ENCODE data around the gene ARRB1. TPM values are rescaled to one million over a fixed set of nuclear protein-coding genes. Genes with fewer than 3 reads are reported as not detected.

The ARRB1 gene
- total and polyA plus RNA-seq, 4 experiments from 2014 or later = 6.6 to 47.5 (median 26.4) TPM

DNA sequence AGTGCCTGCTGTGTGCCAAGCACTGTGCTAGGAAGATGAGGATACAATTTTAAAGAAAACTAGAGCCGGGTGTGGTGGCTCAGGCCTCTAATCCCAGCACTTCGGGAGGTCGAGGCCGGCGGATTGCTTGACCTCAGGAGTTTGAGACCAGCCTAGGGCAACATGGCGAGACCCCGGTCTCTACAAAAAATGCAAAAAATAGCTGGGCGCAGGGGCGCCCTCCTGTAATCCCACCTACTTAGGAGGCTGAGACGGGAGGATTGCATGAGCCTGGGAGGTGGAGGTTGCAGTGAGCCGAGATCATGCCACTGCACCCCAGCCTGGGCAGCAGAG is 102.6 kb downstream of the ARRB1 start:
- ChIA-PET CTCF (ENCODE audit: partially characterized antibody) (interaction anchor here (0.8 to 17.1 kb wide), 26 partner anchors 9 to 546 kb away, joined by 3 to 567 read pairs (median 4); partner anchors contain the start of gene TPBGL), POLR2A (ENCODE audit: partially characterized antibody) (interaction anchor here (0.6 to 2.9 kb wide), 6 partner anchors 25 to 227 kb away, joined by 3 to 17 read pairs (median 3); no protein-coding TSS in a partner anchor)
- Mint-ChIP-seq H3K4me3 (no peak overlapping the region), H3K27me3 (peaks cover 10 to 14% of the 10 kb centered on the region in 2 donors), H3K27ac (no peak overlapping the region), H3K9me3 (no peaks in the 10 kb centered on the region), H3K4me1 (peaks cover 0 to 3% (median 1%) of the 10 kb centered on the region in 4 donors), H3K36me3 (no peaks in the 10 kb centered on the region)
- H3K4me1 ChIP-seq (ENCODE audit: insufficient read depth, low read length) = no peaks in the 10 kb centered on the region
- H3K4me3 ChIP-seq (ENCODE audit: low read length in 2 of 2) = no peak overlapping the region
- no peaks in the 10 kb centered on the region for H3K36me3 ChIP-seq (ENCODE audit: insufficient read depth, low read length)
- H3K9me3 ChIP-seq (ENCODE audit: control insufficient read depth in 1 of 2, low read length in 2 of 2) = no peaks in the 10 kb centered on the region
- H3K27me3 ChIP-seq (ENCODE audit: insufficient read depth, low read length) = no peaks in the 10 kb centered on the region
- intact Hi-C loops (cut with micrococcal nuclease) = loop anchor here (1.0 to 2.0 kb wide), 3 partner anchors 44 to 320 kb away; no protein-coding TSS in a partner anchor
- no peak for DNase-seq
- H3K27ac ChIP-seq (ENCODE audit: low read depth, low read length) = no peak overlapping the region

DNA sequence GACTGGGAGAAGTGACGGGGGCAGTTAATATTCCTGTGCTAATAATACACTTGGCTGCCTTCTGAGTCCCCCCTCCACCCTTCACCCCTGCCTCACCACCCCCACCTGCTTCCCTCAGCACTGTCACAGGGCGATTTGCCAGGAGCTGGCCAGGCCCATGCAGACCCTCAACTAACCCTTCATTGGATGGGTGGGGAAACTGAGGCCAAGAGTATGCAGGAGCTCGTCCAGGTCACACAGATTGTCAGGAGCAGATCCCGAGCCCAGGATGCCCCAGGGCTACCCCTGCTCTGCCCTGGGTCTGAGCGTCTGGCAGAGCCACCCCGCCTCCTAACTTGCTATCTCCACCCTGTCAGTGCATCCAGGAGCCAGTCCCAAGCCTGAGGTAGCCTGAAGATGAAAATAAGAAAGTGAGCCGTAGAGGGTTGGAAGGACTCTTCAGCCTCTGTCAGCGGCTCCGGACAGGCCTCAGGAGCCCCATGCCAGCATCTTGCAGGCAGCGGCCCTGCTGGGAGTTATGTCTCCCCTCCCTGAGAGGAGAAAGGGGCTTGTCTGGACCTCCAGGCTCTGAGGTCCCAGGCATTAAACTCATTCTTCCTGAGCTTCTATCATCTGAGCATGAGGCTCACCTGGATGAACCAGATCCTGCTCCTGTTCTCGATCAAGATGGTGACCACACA is 104.7 kb downstream of the ARRB1 start:
- Histone ChIP-seq H3K27ac (ENCODE audit: low read depth, low read length) (no peak overlapping the region), H3K36me3 (ENCODE audit: insufficient read depth, low read length) (no peaks in the 10 kb centered on the region), H3K4me1 (ENCODE audit: insufficient read depth, low read length) (peaks cover 4% of the 10 kb centered on the region), H3K4me3 (ENCODE audit: low read length in 2 of 2) (no peak overlapping the region), H3K27me3 (ENCODE audit: insufficient read depth, low read length) (peaks cover 5% of the 10 kb centered on the region), H3K9me3 (ENCODE audit: control insufficient read depth in 1 of 2, low read length in 2 of 2) (no peaks in the 10 kb centered on the region)
- DNase-seq = no peak
- ChIA-PET POLR2A (ENCODE audit: partially characterized antibody) (interaction anchor here (2.9 kb wide), 1 partner anchor 106 kb away, joined by 17 read pairs; no protein-coding TSS in a partner anchor), CTCF (ENCODE audit: partially characterized antibody) (interaction anchor here (0.7 to 17.1 kb wide), 6 partner anchors 8 to 321 kb away, joined by 3 to 567 read pairs (median 29); partner anchors contain the start of gene TPBGL)
- intact Hi-C loops (cut with micrococcal nuclease) = no loop called here
- H3K9me3 Mint-ChIP-seq = no peaks in the 10 kb centered on the region
- no peak overlapping the region for H3K27ac Mint-ChIP-seq
- no peaks in the 10 kb centered on the region for H3K36me3 Mint-ChIP-seq
- no peak overlapping the region for H3K4me3 Mint-ChIP-seq
- peaks cover 3 to 14% (median 7%) of the 10 kb centered on the region in 4 donors for H3K4me1 Mint-ChIP-seq
- H3K27me3 Mint-ChIP-seq = peaks cover 17 to 20% of the 10 kb centered on the region in 2 donors

DNA sequence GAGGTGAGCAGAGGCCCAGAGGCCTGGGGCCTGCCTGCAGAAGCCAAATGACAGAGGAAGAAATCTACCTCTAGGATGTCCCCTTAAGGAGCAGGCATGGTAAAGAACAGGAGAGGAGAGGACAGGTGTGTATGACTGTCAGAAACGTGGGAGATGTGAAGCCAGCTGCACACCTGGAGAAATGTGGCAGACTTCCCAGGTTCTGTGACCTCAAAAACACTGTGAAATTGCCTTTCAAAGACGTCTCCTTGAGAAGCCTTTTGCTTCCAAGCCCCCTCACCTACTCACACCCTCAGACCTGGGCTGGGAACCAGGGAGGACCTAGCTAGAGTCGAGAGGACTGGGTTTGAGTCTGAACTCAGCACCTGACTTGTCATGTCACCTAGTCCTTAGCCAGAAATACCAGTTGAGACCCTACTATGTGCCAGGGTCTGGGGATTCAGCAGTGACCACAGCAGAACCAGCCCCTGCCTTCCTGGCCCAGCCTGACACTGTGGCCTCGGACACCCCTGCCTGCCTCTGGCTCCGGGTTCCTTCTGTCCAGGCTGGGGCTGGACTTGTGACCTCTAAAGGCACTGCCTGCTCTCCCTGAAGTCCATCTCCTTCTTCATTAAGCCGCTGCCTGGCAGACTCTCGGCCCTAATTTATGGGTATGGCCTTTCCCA is 105.3 kb downstream of the ARRB1 start:
- H3K27ac ChIP-seq (ENCODE audit: low read depth, low read length) = no peak overlapping the region
- POLR2A ChIA-PET (ENCODE audit: partially characterized antibody) = no interaction called here
- H3K36me3 ChIP-seq (ENCODE audit: insufficient read depth, low read length) = no peaks in the 10 kb centered on the region
- Mint-ChIP-seq H3K27ac (no peak overlapping the region), H3K9me3 (no peaks in the 10 kb centered on the region), H3K4me3 (no peak overlapping the region), H3K27me3 (peaks cover 14 to 17% of the 10 kb centered on the region in 2 donors), H3K4me1 (peaks cover 3 to 16% (median 7%) of the 10 kb centered on the region in 4 donors), H3K36me3 (no peaks in the 10 kb centered on the region)
- no peak for DNase-seq
- CTCF ChIA-PET (ENCODE audit: partially characterized antibody) = interaction anchor here (0.7 to 17.1 kb wide), 4 partner anchors 12 to 224 kb away, joined by 3 to 567 read pairs (median 140); no protein-coding TSS in a partner anchor
- H3K9me3 ChIP-seq (ENCODE audit: control insufficient read depth in 1 of 2, low read length in 2 of 2) = no peaks in the 10 kb centered on the region
- intact Hi-C loops (cut with micrococcal nuclease) = no loop called here
- no peak overlapping the region for H3K4me3 ChIP-seq (ENCODE audit: low read length in 2 of 2)
- H3K27me3 ChIP-seq (ENCODE audit: insufficient read depth, low read length) = peaks cover 5% of the 10 kb centered on the region
- peaks cover 4% of the 10 kb centered on the region for H3K4me1 ChIP-seq (ENCODE audit: insufficient read depth, low read length)

DNA sequence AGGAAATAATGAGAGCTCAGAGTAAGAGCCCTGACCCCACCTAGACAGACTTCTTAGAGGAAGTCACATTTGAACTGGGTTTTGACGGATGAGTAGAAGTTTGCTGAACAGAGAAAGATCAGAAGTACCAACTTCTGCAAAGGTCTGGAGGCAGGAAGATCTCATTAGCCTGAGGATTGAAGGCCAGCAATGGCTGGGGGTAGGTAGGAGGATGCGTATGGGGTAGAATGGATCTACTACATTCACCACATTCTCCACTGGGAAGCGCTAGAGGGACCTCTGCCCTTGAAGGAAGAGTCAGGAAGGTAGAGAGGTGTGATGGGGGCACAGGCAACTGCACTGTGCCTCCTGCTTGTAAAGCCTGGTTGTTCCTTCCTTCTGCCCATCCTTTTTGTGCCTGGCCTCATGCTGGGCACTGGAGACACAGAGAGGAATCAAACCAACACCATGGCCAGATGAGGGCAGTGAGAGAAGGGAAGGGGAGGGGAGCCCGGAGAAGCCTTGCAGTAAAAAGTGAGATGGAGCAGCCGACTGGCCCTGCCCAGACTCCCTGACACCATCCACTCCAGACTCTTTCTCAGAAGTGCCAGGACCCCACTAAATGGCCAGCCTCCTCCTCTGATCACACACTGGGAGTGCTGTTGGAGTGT is 106.0 kb downstream of the ARRB1 start:
- H3K4me1 Mint-ChIP-seq = peaks cover 3 to 16% (median 7%) of the 10 kb centered on the region in 4 donors
- Histone ChIP-seq H3K4me3 (ENCODE audit: low read length in 2 of 2) (no peak overlapping the region), H3K36me3 (ENCODE audit: insufficient read depth, low read length) (no peaks in the 10 kb centered on the region), H3K27me3 (ENCODE audit: insufficient read depth, low read length) (peaks cover 6% of the 10 kb centered on the region), H3K4me1 (ENCODE audit: insufficient read depth, low read length) (peaks cover 8% of the 10 kb centered on the region), H3K27ac (ENCODE audit: low read depth, low read length) (no peak overlapping the region), H3K9me3 (ENCODE audit: control insufficient read depth in 1 of 2, low read length in 2 of 2) (no peaks in the 10 kb centered on the region)
- DNase-seq = no peak
- no peaks in the 10 kb centered on the region for H3K36me3 Mint-ChIP-seq
- no peak overlapping the region for H3K27ac Mint-ChIP-seq
- H3K27me3 Mint-ChIP-seq = peaks cover 13 to 16% of the 10 kb centered on the region in 2 donors
- no peak overlapping the region for H3K4me3 Mint-ChIP-seq
- CTCF ChIA-PET (ENCODE audit: partially characterized antibody) = interaction anchor here (1.0 to 17.1 kb wide), 8 partner anchors 10 to 222 kb away, joined by 3 to 567 read pairs (median 8); no protein-coding TSS in a partner anchor
- POLR2A ChIA-PET (ENCODE audit: partially characterized antibody) = interaction anchor here (1.2 kb wide), 1 partner anchor 105 kb away, joined by 4 read pairs; no protein-coding TSS in a partner anchor
- no peaks in the 10 kb centered on the region for H3K9me3 Mint-ChIP-seq
- intact Hi-C loops (cut with micrococcal nuclease) = no loop called here

DNA sequence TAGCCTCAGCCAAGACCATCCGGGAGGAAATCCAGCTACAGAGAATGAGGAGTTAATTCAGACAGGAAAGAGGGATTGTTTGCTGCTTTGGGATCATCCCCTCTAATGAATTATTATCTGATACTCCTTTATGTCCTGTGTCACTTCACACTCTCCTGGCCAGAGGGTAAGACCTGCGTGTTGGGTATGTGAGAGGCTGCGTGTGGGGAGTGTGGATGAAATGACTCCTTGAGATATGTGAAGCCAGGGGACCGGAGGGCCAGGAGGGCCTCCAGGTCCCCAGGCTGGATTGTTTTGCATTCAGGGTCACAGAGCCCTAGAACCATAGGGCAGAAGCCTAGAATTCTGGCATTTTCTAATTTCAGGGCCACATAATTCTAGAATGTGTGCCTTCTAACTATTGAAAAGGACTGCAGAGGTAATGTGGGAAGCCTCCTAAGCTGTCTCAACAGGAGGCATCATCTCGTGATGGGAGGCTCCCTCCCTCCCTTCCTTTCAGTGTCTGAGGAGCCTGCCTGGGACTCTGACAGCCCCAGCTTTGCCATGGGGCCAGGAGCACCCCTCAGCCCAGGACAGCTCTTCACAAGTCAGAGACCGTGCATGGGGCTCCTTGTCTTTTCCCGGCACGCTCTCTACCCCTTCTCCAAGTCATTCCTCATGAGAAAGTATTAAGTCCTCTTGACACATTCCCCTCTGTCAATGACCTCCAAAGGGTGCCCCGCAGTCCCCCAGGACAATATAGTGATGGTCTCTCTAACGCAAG is 107.2 kb downstream of the ARRB1 start:
- H3K27me3 ChIP-seq (ENCODE audit: insufficient read depth, low read length) = peaks cover 16% of the 10 kb centered on the region
- POLR2A ChIA-PET (ENCODE audit: partially characterized antibody) = interaction anchor here (1.2 to 1.6 kb wide), 2 partner anchors 31 to 104 kb away, joined by 4 to 5 read pairs; no protein-coding TSS in a partner anchor
- CTCF ChIA-PET (ENCODE audit: partially characterized antibody) = interaction anchor here (0.6 to 17.1 kb wide), 11 partner anchors 11 to 332 kb away, joined by 3 to 567 read pairs (median 7); no protein-coding TSS in a partner anchor
- no peak overlapping the region for H3K27ac Mint-ChIP-seq
- DNase-seq = no peak
- H3K4me1 ChIP-seq (ENCODE audit: insufficient read depth, low read length) = peaks cover 14% of the 10 kb centered on the region
- no peak overlapping the region for H3K27ac ChIP-seq (ENCODE audit: low read depth, low read length)
- H3K27me3 Mint-ChIP-seq = peaks cover 18% of the 10 kb centered on the region in 2 donors
- no peaks in the 10 kb centered on the region for H3K9me3 ChIP-seq (ENCODE audit: control insufficient read depth in 1 of 2, low read length in 2 of 2)
- peak overlapping the region in 3 of 8 donors; percentile 17 to 65 (median 42) for H3K4me3 Mint-ChIP-seq
- H3K9me3 Mint-ChIP-seq = no peaks in the 10 kb centered on the region
- H3K36me3 Mint-ChIP-seq = no peaks in the 10 kb centered on the region
- peaks cover 3 to 16% (median 7%) of the 10 kb centered on the region in 4 donors for H3K4me1 Mint-ChIP-seq
- H3K36me3 ChIP-seq (ENCODE audit: insufficient read depth, low read length) = no peaks in the 10 kb centered on the region
- no peak overlapping the region for H3K4me3 ChIP-seq (ENCODE audit: low read length in 2 of 2)
- intact Hi-C loops (cut with micrococcal nuclease) = loop anchor here (5.0 kb wide), 1 partner anchor 33 kb away; no protein-coding TSS in a partner anchor

DNA sequence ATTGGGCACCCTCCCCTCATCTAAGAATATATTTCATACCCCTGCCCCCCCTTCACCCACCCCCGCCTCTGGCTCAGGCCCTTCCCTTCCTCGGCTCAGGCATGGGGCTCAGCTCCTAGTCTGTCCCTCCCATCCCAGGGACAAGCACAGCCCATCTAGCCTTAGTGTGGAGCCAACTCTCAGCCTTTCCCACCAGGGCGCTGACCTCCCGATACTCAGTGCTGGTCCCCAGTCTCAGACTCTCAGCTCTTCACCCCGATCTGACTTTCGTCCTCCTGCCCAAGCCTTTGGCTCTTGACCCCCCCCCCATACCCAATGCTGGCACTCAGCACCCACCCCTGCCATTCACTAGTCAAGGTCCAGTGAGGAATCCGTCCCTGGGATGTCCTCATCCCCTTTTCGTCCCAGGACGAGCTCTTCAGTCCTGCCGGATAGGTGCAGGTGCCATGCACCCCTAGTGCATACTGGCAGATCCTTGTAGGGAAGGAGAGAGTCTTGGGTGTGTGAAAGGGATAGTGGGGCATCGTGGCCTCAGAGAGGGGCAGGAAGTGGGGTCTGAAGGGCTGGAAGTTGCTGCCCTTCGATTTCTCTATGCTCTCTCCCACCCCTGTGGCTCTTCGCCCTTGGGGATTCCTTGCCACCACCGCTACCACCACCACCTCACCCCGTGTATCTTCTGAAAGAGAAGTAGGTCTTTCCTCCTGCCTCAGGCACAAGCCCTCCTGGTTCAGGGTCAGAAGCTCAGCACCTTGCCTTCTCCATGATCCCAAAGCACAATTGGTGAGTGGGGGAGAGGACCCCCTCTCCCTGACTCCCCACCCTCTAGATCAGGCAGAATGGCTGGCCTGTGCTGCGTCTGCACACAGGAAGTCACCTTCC is 108.5 kb downstream of the ARRB1 start:
- DNase-seq = no peak
- peaks cover 14% of the 10 kb centered on the region for H3K4me1 ChIP-seq (ENCODE audit: insufficient read depth, low read length)
- H3K9me3 Mint-ChIP-seq = no peaks in the 10 kb centered on the region
- POLR2A ChIA-PET (ENCODE audit: partially characterized antibody) = interaction anchor here (0.7 to 3.2 kb wide), 6 partner anchors 12 to 102 kb away, joined by 3 to 25 read pairs (median 4); no protein-coding TSS in a partner anchor
- intact Hi-C loops (cut with micrococcal nuclease) = loop anchor here (5.0 kb wide), 1 partner anchor 34 kb away; no protein-coding TSS in a partner anchor
- H3K36me3 ChIP-seq (ENCODE audit: insufficient read depth, low read length) = no peaks in the 10 kb centered on the region
- no peak overlapping the region for H3K4me3 ChIP-seq (ENCODE audit: low read length in 2 of 2)
- CTCF ChIA-PET (ENCODE audit: partially characterized antibody) = interaction anchor here (1.1 to 17.1 kb wide), 16 partner anchors 7 to 317 kb away, joined by 3 to 567 read pairs (median 6); no protein-coding TSS in a partner anchor
- H3K27ac ChIP-seq (ENCODE audit: low read depth, low read length) = no peak overlapping the region
- peak overlapping the region; percentile 62 to 79 (median 75) for H3K4me3 Mint-ChIP-seq
- H3K27me3 ChIP-seq (ENCODE audit: insufficient read depth, low read length) = peaks cover 16% of the 10 kb centered on the region
- H3K27ac Mint-ChIP-seq = peak overlapping the region in 2 of 7 donors; percentile 23 to 87
- H3K36me3 Mint-ChIP-seq = no peaks in the 10 kb centered on the region
- no peaks in the 10 kb centered on the region for H3K9me3 ChIP-seq (ENCODE audit: control insufficient read depth in 1 of 2, low read length in 2 of 2)
- peaks cover 1 to 16% (median 5%) of the 10 kb centered on the region in 4 donors for H3K4me1 Mint-ChIP-seq
- peaks cover 15 to 20% of the 10 kb centered on the region in 2 donors for H3K27me3 Mint-ChIP-seq
